ENCODE measurements around the gene RNF167. TPM values are rescaled to one million over a fixed set of nuclear protein-coding genes. Genes with fewer than 3 reads are reported as not detected.

Gene RNF167
- total RNA-seq, 1 donor from 2014 or later, result 73.1 TPM

DNA sequence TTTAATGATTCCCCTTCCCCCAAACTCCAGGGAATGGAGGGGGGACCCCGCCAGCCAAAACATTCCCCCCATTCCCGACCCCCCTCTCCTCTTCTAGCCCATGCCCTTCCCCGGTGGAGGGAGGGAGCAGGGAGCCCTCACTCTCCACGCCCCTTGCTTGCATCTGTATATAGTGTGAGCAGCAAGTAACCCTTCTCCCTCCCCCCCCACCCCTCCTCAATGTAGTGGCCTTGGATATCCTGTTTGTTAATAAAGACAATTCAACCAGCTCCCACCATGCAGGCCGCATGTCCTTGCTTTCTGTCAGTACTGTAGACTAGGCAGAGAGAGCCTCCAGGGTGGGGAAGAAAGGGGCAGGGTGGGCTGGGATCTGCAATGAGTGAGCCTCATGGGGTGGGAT is 42.3 kb upstream of the RNF167 start:
- Mint-ChIP-seq H3K36me3 (peaks cover 10% of the 10 kb centered on the region), H3K4me3 (no peak overlapping the region), H3K9me3 (no peaks in the 10 kb centered on the region), H3K4me1 (peaks cover 6% of the 10 kb centered on the region), H3K27me3 (ENCODE audit: low read depth) (no peaks in the 10 kb centered on the region), H3K27ac (no peak overlapping the region)
- TF ChIP-seq, protein P1, sequence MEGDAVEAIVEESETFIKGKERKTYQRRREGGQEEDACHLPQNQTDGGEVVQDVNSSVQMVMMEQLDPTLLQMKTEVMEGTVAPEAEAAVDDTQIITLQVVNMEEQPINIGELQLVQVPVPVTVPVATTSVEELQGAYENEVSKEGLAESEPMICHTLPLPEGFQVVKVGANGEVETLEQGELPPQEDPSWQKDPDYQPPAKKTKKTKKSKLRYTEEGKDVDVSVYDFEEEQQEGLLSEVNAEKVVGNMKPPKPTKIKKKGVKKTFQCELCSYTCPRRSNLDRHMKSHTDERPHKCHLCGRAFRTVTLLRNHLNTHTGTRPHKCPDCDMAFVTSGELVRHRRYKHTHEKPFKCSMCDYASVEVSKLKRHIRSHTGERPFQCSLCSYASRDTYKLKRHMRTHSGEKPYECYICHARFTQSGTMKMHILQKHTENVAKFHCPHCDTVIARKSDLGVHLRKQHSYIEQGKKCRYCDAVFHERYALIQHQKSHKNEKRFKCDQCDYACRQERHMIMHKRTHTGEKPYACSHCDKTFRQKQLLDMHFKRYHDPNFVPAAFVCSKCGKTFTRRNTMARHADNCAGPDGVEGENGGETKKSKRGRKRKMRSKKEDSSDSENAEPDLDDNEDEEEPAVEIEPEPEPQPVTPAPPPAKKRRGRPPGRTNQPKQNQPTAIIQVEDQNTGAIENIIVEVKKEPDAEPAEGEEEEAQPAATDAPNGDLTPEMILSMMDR (IDR thresholded peaks at IDR 0.05; ENCODE audit: unreplicated experiment), result no peak
- DNase-seq (ENCODE audit: low spot score in 2 of 2, unreplicated experiment in 2 of 2), result no peak

- Mint-ChIP-seq H3K4me3 (peak overlapping the region; percentile 59), H3K27me3 (ENCODE audit: low read depth) (no peaks in the 10 kb centered on the region)
Measured at GRCh38 chr17:4898351-4898750, 41.7 kb upstream of the RNF167 start.

GRCh38 chr17:4898927-4899326 is 41.1 kb upstream of the RNF167 start:
- DNase-seq (ENCODE audit: low spot score in 2 of 2, unreplicated experiment in 2 of 2), result no peak
- TF ChIP-seq, protein P1 (IDR thresholded peaks at IDR 0.05; ENCODE audit: unreplicated experiment), result no peak
- Mint-ChIP-seq H3K27me3 (ENCODE audit: low read depth) (no peaks in the 10 kb centered on the region), H3K4me3 (peak overlapping the region; percentile 59), H3K9me3 (no peaks in the 10 kb centered on the region), H3K27ac (no peak overlapping the region), H3K4me1 (peaks cover 13% of the 10 kb centered on the region), H3K36me3 (peaks cover 12% of the 10 kb centered on the region)

More at GRCh38 chr17:4898351-4898750, 41.7 kb upstream of the RNF167 start:
- peaks cover 9% of the 10 kb centered on the region for H3K4me1 Mint-ChIP-seq
- no peaks in the 10 kb centered on the region for H3K9me3 Mint-ChIP-seq
- peak overlapping the region; percentile 73 for H3K27ac Mint-ChIP-seq
- TF ChIP-seq, protein P1 (IDR thresholded peaks at IDR 0.05; ENCODE audit: unreplicated experiment), result no peak
- DNase-seq (ENCODE audit: low spot score in 2 of 2, unreplicated experiment in 2 of 2), result no peak
- peaks cover 10% of the 10 kb centered on the region for H3K36me3 Mint-ChIP-seq

- Mint-ChIP-seq H3K27me3 (ENCODE audit: low read depth) (no peaks in the 10 kb centered on the region), H3K9me3 (no peaks in the 10 kb centered on the region), H3K4me1 (peaks cover 13% of the 10 kb centered on the region), H3K4me3 (peak within 1 kb of the TSS; percentile 69), H3K27ac (peak within 1 kb of the TSS; percentile 84), H3K36me3 (peaks cover 12% of the 10 kb centered on the region)
- DNase-seq (ENCODE audit: low spot score in 2 of 2, unreplicated experiment in 2 of 2), result peak; percentile 69
- TF ChIP-seq, protein P1 (IDR thresholded peaks at IDR 0.05; ENCODE audit: unreplicated experiment), result no peak
Measured at GRCh38 chr17:4899341-4900230, 40.5 kb upstream of the RNF167 start, which contains the start of gene C17orf107. C17orf107 (plus strand) TSS chr17:4899536; CDS start chr17:4899763, 227 bp downstream.

GRCh38 chr17:4900231-4901107 is 39.6 kb upstream of the RNF167 start:
- Mint-ChIP-seq H3K27me3 (ENCODE audit: low read depth) (no peaks in the 10 kb centered on the region), H3K4me1 (peaks cover 13% of the 10 kb centered on the region), H3K9me3 (no peaks in the 10 kb centered on the region), H3K4me3 (peak overlapping the region; percentile 69), H3K27ac (no peak overlapping the region), H3K36me3 (peaks cover 10% of the 10 kb centered on the region)
- no peak for DNase-seq (ENCODE audit: low spot score in 2 of 2, unreplicated experiment in 2 of 2)
- TF ChIP-seq, protein P1 (IDR thresholded peaks at IDR 0.05; ENCODE audit: unreplicated experiment), result no peak

All from mesothelial cell of epicardium (in vitro differentiated cells).